Ascending aorta (tissue), 2 donors: ENCODE measurements around the gene NDFIP1. TPM values are rescaled to one million over a fixed set of nuclear protein-coding genes. Genes with fewer than 3 reads are reported as not detected.
"Not testable (repeated sequence)": the region's sequence is repeated elsewhere in the genome, so short reads cannot be mapped to it uniquely, and the experiment has no call there.

ENCODE experiments used
- DNase-seq, 2 donors: peaks; one replicate each; pipeline ENCODE4 v3.0.0-alpha.2; 2019; ENCODE audit warnings: low spot score in 2 of 2
- H3K27ac ChIP-seq, 2 donors: fragments of 200-600 bp; sonication (generic); one replicate each; pipeline ENCODE4 v1.5.1; 2016 to 2017; ENCODE audit warnings: mild to moderate bottlenecking in 1 of 2
- H3K27me3 ChIP-seq: fragments of 200-600 bp; sonication (generic); one replicate; pipeline ENCODE4 v1.5.1; 2017
- H3K36me3 ChIP-seq, 2 donors: fragments of 200-600 bp; sonication (generic); one replicate each; pipeline ENCODE4 v1.5.1; 2016
- H3K4me1 ChIP-seq, 2 donors: fragments of 200-600 bp; sonication (generic); one replicate each; pipeline ENCODE4 v1.5.1; 2016 to 2017; ENCODE audit warnings: mild to moderate bottlenecking in 1 of 2
- H3K4me3 ChIP-seq, 2 donors: fragments of 200-600 bp; sonication (generic); one replicate each; pipeline ENCODE4 v1.5.1; 2016 to 2017; ENCODE audit warnings: mild to moderate bottlenecking in 1 of 2
- H3K9me3 ChIP-seq, 2 donors: fragments of 200-600 bp; sonication (generic); one replicate each; pipeline ENCODE4 v1.5.1; 2016
- intact Hi-C: fragments of 100-400 bp; cut with DNase I; formaldehyde crosslinking; loops from one replicate; pipeline ENCODE4 v1.15.1; 2023
- total RNA-seq: library from RNA; depleted of rRNA; stranded (reverse); fragments of >200 nt; gene quantifications from one replicate; pipeline ENCODE4 v1.1.0, GENCODE V29; 2016
- TF ChIP-seq, protein P1 (sequence below), 3 experiments: fragments of 200-600 bp in 2 of 3; fragments of 450-650 bp in 1 of 3; sonication (generic) in 2 of 3; IDR thresholded peaks; one replicate each; pipeline ENCODE4 v1.5.1; 2016 to 2019; ENCODE audit warnings: antibody characterized with exemption in 3 of 3, mild to moderate bottlenecking in 1 of 3, moderate library complexity in 1 of 3

NDFIP1 gene
- total RNA-seq, 1 donor from 2014 or later, result 310 TPM

DNA sequence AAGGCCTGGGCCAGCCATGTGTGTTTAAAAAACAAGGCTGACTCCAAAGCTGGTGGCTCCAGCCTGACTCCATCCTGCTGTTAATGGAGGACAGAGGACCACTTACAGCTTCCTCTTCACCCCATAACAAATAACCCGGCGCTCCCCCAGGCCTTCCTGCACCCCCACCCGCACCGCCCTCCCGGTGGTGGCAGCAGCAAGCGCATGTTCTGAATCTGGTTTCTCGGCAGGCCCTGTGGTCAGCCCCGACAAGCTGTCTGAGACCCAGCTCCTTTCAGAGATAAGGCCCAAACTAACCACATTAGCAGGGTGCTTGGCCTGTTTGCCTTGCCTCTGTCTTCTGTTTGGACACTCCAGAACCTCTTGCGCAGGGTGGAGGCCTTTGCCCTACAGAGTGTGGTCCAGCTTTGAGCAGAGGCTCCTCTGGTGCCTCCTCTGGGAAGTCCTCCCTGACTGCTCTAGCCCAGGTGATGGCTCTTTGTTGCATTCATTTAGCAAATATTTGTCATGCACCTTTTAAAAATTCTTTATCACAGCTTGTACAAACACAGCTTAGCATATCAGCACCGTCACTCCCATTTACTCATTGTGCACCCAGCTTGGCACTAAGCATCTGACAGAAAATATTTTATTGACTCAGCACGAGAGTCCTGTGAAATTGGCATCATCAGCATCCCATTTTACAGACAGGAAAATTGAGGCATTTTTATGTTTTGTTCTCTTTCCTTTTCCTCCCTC is 78.4 kb downstream of the NDFIP1 start:
- intact Hi-C loops, result no loop called here
- peaks cover 0 to 15% of the 10 kb centered on the region in 2 donors for H3K4me1 ChIP-seq
- H3K9me3 ChIP-seq, result no peaks in the 10 kb centered on the region
- no peak overlapping the region for H3K27ac ChIP-seq
- TF ChIP-seq, protein P1, sequence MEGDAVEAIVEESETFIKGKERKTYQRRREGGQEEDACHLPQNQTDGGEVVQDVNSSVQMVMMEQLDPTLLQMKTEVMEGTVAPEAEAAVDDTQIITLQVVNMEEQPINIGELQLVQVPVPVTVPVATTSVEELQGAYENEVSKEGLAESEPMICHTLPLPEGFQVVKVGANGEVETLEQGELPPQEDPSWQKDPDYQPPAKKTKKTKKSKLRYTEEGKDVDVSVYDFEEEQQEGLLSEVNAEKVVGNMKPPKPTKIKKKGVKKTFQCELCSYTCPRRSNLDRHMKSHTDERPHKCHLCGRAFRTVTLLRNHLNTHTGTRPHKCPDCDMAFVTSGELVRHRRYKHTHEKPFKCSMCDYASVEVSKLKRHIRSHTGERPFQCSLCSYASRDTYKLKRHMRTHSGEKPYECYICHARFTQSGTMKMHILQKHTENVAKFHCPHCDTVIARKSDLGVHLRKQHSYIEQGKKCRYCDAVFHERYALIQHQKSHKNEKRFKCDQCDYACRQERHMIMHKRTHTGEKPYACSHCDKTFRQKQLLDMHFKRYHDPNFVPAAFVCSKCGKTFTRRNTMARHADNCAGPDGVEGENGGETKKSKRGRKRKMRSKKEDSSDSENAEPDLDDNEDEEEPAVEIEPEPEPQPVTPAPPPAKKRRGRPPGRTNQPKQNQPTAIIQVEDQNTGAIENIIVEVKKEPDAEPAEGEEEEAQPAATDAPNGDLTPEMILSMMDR (IDR thresholded peaks at IDR 0.05), result no peak
- H3K4me3 ChIP-seq, result no peak overlapping the region
- H3K36me3 ChIP-seq, result no peaks in the 10 kb centered on the region
- no peak for DNase-seq
- no peaks in the 10 kb centered on the region for H3K27me3 ChIP-seq

DNA sequence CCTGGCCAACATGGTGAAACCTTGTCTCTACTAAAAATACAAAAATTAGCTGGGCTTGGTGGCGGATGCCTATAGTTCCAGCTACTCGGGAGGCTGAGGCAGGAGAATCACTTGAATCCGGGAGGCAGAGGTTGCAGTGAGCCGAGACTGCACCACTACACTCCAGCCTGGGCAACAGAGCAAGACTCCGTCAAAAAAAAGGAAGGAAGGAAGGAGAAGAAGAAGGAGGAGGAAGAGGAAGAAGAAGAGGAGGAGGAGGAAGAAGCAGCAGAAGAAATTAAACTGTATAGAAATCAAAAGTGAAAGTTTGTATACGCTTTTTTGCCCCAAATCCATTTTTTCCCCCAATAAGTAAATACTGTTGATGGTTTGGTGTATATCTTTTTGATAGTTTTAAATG is 80.1 kb downstream of the NDFIP1 start:
- peaks cover 0 to 21% of the 10 kb centered on the region in 2 donors for H3K4me1 ChIP-seq

DNA sequence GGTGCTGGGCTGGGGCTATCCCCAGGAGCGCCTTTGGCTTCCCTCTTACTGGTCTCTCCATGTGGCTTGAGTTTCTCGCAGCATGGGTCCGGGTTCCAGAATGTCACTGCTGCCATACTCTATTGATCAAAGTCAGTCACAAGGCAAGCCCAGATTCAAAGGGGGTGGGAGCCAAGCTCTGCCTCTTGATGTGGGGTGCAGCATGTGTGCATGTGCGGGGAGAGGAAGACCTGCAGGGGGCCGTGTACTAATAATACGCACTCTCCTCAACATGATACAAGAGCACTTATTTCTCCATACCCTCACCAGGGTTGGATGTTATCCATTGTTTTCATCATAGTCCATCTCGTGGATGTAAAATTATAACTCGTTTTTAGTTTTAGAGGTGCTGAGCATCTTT is 81.2 kb downstream of the NDFIP1 start:
- intact Hi-C loops, result no loop called here
- H3K4me3 ChIP-seq, result no peak overlapping the region
- no peaks in the 10 kb centered on the region for H3K27me3 ChIP-seq
- DNase-seq, result no peak
- H3K36me3 ChIP-seq, result no peaks in the 10 kb centered on the region
- peaks cover 0 to 22% of the 10 kb centered on the region in 2 donors for H3K4me1 ChIP-seq
- no peaks in the 10 kb centered on the region for H3K9me3 ChIP-seq
- no peak overlapping the region for H3K27ac ChIP-seq
- TF ChIP-seq, protein P1 (IDR thresholded peaks at IDR 0.05), result no peak

More for the DNA sequence above, 80.1 kb downstream of the NDFIP1 start:
- H3K27ac ChIP-seq, H3K27me3 ChIP-seq, H3K36me3 ChIP-seq, DNase-seq, intact Hi-C loops, H3K9me3 ChIP-seq, H3K4me3 ChIP-seq: not testable (repeated sequence)

DNA sequence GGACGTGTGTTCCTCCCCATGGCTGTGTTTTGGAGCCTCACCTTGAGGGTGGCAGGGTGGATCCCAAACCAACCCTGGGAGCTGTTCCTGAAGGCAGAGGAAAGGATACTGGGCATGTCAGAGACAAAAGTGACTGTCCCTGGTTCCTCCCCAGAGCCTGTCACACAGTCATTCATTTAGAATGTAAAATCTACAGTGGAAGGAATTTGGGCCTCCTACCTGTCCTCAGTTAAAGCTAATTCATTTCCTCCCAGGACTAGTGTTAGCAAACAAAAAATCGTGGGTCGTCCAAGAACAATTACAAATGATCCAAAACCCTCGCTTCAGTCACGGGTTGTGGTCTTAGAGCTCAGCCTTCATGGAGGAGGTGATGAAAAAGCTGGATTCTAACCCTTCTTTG is 83.2 kb downstream of the NDFIP1 start:
- intact Hi-C loops, result loop anchor here (2.0 kb wide), 2 partner anchors 53 to 133 kb away; partner anchors contain the start of gene SPRY4

DNA sequence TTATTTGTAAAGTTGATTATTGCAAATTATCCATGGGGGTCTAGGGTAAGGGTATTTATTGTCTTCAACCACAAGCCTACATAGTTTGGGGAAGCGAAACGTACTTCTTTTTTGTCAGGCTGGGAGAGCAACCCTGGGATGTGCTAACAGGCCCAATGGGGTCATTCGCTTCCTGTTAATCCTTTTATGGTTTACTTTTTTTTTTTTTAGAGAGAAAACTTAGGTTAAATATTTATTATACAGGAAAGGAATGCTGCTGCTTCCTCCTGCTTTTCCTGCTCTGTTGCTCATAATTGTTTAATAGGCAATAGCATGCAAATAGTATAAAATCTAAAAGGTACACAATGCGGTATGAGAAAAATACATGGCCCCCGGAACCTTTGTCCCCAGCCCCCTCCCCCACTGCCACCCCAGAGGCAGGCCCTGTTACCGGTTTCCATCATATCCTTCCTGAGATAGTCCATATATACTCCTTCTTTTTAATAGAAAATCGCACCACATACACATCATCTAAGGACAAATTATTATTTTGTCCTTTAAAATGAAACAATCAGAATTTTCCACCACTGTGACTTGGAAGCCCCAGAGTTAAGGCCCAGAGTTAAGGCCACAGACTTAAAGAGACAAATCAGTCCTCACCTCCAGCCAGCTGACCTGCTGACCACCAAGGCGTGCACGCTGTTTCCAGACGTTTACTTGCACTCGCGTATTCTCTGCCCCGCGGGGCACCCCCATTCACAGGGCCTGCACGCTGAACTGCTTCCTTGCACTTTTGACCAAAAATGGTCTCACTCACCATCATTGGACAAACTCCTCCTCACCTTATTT is 83.9 kb downstream of the NDFIP1 start:
- TF ChIP-seq, protein P1 (IDR thresholded peaks at IDR 0.05), result no peak
- intact Hi-C loops, result loop anchor here (1.0 to 2.0 kb wide), 4 partner anchors 24 to 132 kb away; partner anchors contain the start of gene SPRY4
- H3K36me3 ChIP-seq, result no peaks in the 10 kb centered on the region
- H3K4me3 ChIP-seq, result peak overlapping the region in 1 of 2 donors; percentile 28
- H3K27ac ChIP-seq, result peak overlapping the region; percentile 25 to 76
- H3K4me1 ChIP-seq, result peaks cover 0 to 19% of the 10 kb centered on the region in 2 donors
- no peaks in the 10 kb centered on the region for H3K9me3 ChIP-seq
- peak in 1 of 2 donors; percentile 45 for DNase-seq
- no peaks in the 10 kb centered on the region for H3K27me3 ChIP-seq

More for the DNA sequence above, 83.2 kb downstream of the NDFIP1 start:
- Histone ChIP-seq H3K27ac (peak overlapping the region; percentile 25 to 76), H3K4me3 (no peak overlapping the region), H3K36me3 (no peaks in the 10 kb centered on the region), H3K9me3 (no peaks in the 10 kb centered on the region), H3K27me3 (no peaks in the 10 kb centered on the region), H3K4me1 (peaks cover 0 to 22% of the 10 kb centered on the region in 2 donors)
- DNase-seq, result no peak
- TF ChIP-seq, protein P1 (IDR thresholded peaks at IDR 0.05), result no peak

DNA sequence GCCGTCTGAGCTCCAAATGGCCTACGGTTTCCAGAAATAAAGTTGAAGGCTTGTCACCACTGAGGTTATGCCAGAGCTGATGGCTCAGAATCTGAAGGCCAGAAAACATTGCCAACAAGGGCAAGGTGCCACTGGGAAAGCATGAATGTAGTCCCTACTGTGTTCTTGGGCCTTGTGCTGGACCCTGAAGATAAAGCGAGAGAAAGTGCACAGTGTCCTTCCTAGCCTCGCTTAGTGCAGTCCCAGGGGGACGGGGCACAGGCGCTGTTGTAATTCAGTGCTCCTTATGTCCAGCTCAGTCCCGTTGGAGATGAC is 84.5 kb downstream of the NDFIP1 start:
- Histone ChIP-seq H3K9me3 (no peaks in the 10 kb centered on the region), H3K27me3 (no peaks in the 10 kb centered on the region), H3K4me3 (peak overlapping the region in 1 of 2 donors; percentile 28), H3K4me1 (peaks cover 0 to 19% of the 10 kb centered on the region in 2 donors), H3K36me3 (no peaks in the 10 kb centered on the region), H3K27ac (peak overlapping the region; percentile 47 to 76)
- intact Hi-C loops, result loop anchor here (1.0 to 2.0 kb wide), 4 partner anchors 23 to 132 kb away; partner anchors contain the start of gene SPRY4
- DNase-seq, result peak in 1 of 2 donors; percentile 93
- TF ChIP-seq, protein P1 (IDR thresholded peaks at IDR 0.05), result no peak
